Liver (tissue), 9 donors: ENCODE data around the gene CHRM5. TPM values are rescaled to one million over a fixed set of nuclear protein-coding genes. Genes with fewer than 3 reads are reported as not detected.

Experiments
- DNase-seq: peaks from one replicate; pipeline ENCODE4 v3.0.0-alpha.2; 2017; ENCODE audit warnings: low spot score
- H3K27ac ChIP-seq, 2 donors: one replicate each; pipeline ENCODE4 v1.7.0; 2013; ENCODE audit warnings: inconsistent platforms in 2 of 2, low read length in 2 of 2, control low read depth in 1 of 2, low read depth in 1 of 2, mild to moderate bottlenecking in 1 of 2
- H3K27me3 ChIP-seq, 4 donors: one replicate each; pipeline versions ENCODE4 v1.6.1 to v1.7.0; 2013; ENCODE audit warnings: low read length in 3 of 4, inconsistent platforms in 1 of 4, mild to moderate bottlenecking in 1 of 4, moderate library complexity in 1 of 4; ENCODE audit not compliant: control insufficient read depth in 4 of 4, insufficient read depth in 4 of 4
- H3K36me3 ChIP-seq, 4 donors: one replicate each; pipeline versions ENCODE4 v1.6.1 to v1.7.0; 2013; ENCODE audit warnings: low read length in 3 of 4, mild to moderate bottlenecking in 3 of 4, low read depth in 1 of 4, moderate library complexity in 1 of 4; ENCODE audit not compliant: control insufficient read depth in 4 of 4, insufficient read depth in 3 of 4
- H3K4me1 ChIP-seq, 4 donors: one replicate each; pipeline versions ENCODE4 v1.6.1 to v1.7.0; 2013; ENCODE audit warnings: low read length in 3 of 4, mild to moderate bottlenecking in 3 of 4, moderate library complexity in 1 of 4; ENCODE audit not compliant: control insufficient read depth in 4 of 4, insufficient read depth in 4 of 4
- H3K4me3 ChIP-seq, 3 donors: one replicate each; pipeline versions ENCODE4 v1.6.1 to v1.7.0; 2013; ENCODE audit warnings: low read length in 3 of 3, control low read depth in 1 of 3, low read depth in 1 of 3, mild to moderate bottlenecking in 1 of 3
- H3K9ac ChIP-seq, 2 donors: one replicate each; pipeline ENCODE4 v1.7.0; 2013; ENCODE audit warnings: low read length in 2 of 2, mild to moderate bottlenecking in 2 of 2, moderate library complexity in 2 of 2, control low read depth in 1 of 2, low read depth in 1 of 2
- H3K9me3 ChIP-seq, 4 donors: one replicate each; pipeline versions ENCODE4 v1.6.1 to v1.7.0; 2013; ENCODE audit warnings: low read length in 3 of 4; ENCODE audit not compliant: control insufficient read depth in 4 of 4
- ATF3 ChIP-seq: IDR thresholded peaks from 2 replicates; pipeline ENCODE4 v1.6.1; 2016; ENCODE audit warnings: antibody characterized with exemption
- CTCF ChIP-seq: fragments of 150-350 bp; IDR thresholded peaks from 2 replicates; pipeline ENCODE4 v1.5.1; 2017; ENCODE audit warnings: improper control_type of control experiment, low read depth, low read length; ENCODE audit not compliant: missing input control
- EGR1 ChIP-seq, 2 donors: IDR thresholded peaks; 2 replicates each; pipeline ENCODE4 v1.6.1; 2016 to 2018; ENCODE audit warnings: antibody characterized with exemption in 2 of 2, low read depth in 2 of 2
- FOXA1 ChIP-seq: IDR thresholded peaks from 2 replicates; pipeline ENCODE4 v1.6.1; 2016; ENCODE audit warnings: antibody characterized with exemption
- FOXA2 ChIP-seq: IDR thresholded peaks from 2 replicates; pipeline ENCODE4 v1.6.1; 2016; ENCODE audit warnings: antibody characterized with exemption
- GABPA ChIP-seq, 2 donors: IDR thresholded peaks in 1 of 2; conservative IDR thresholded peaks in 1 of 2; 2 replicates each; pipeline ENCODE4 v1.6.1; 2016; ENCODE audit warnings: antibody characterized with exemption in 2 of 2, mild to moderate bottlenecking in 1 of 2, moderate library complexity in 1 of 2
- HNF4G ChIP-seq: IDR thresholded peaks from 2 replicates; pipeline ENCODE4 v1.6.1; 2016; ENCODE audit warnings: antibody characterized with exemption
- JUND ChIP-seq, 2 donors: IDR thresholded peaks; 2 replicates each; pipeline ENCODE4 v1.6.1; 2016; ENCODE audit warnings: antibody characterized with exemption in 2 of 2
- MAX ChIP-seq: IDR thresholded peaks from 2 replicates; pipeline ENCODE4 v1.6.1; 2016; ENCODE audit warnings: antibody characterized with exemption
- NR2F2 ChIP-seq: IDR thresholded peaks from 2 replicates; pipeline ENCODE4 v1.6.1; 2016; ENCODE audit warnings: antibody characterized with exemption
- RAD21 ChIP-seq, 2 donors: IDR thresholded peaks; 2 replicates each; pipeline ENCODE4 v1.6.1; 2016; ENCODE audit warnings: antibody characterized with exemption in 2 of 2, mild to moderate bottlenecking in 2 of 2
- REST ChIP-seq: IDR thresholded peaks from 2 replicates; pipeline ENCODE4 v1.6.1; 2016; ENCODE audit warnings: antibody characterized with exemption, mild to moderate bottlenecking
- SP1 ChIP-seq: IDR thresholded peaks from 2 replicates; pipeline ENCODE4 v1.6.1; 2018; ENCODE audit warnings: antibody characterized with exemption, mild to moderate bottlenecking
- TAF1 ChIP-seq: conservative IDR thresholded peaks from 2 replicates; pipeline ENCODE4 v1.6.1; 2016; ENCODE audit warnings: antibody characterized with exemption, mild to moderate bottlenecking
- YY1 ChIP-seq: IDR thresholded peaks from 2 replicates; pipeline ENCODE4 v1.6.1; 2016; ENCODE audit warnings: antibody characterized with exemption, mild to moderate bottlenecking
- ZBTB33 ChIP-seq: IDR thresholded peaks from 2 replicates; pipeline ENCODE4 v1.6.1; 2016; ENCODE audit warnings: antibody characterized with exemption
- WGBS: extraction: QIAGEN DNeasy Blood & Tissue Kit; methylation state at CpG from one replicate; pipeline ENCODE4 v1.1.7; 2013; 5-methylcytosine and 5-hydroxymethylcytosine counted together
- polyA plus RNA-seq, 2 donors: library from polyadenylated mRNA; stranded (reverse) in 1 of 2; unstranded in 1 of 2; fragments of 200-250 nt in 1 of 2; fragments of >200 nt in 1 of 2; fragmentation: Nextera tagmentation in 1 of 2; extraction: Ambion mirVana in 1 of 2; gene quantifications; one replicate each; pipeline versions ENCODE4 v1.2.1 to v1.2.3, GENCODE V29; 2013 to 2015
- total RNA-seq, 2 donors: library from RNA; depleted of rRNA; stranded (reverse); fragments of >200 nt; gene quantifications; one replicate each; pipeline ENCODE4 v1.2.3, GENCODE V29; 2014
- donor health status: healthy.
- donor health status: healthy.
- donor health status: healthy.
- donor health status: healthy.
- donor health status: healthy.

CHRM5 gene
- total and polyA plus RNA-seq, 4 donors, result 0.38 TPM; not detected in 3

GRCh38 chr15:34079904-34080303, 111.6 kb downstream of the CHRM5 start:
- Histone ChIP-seq H3K9me3 (no peaks in the 10 kb centered on the region), H3K4me1 (peaks cover 0 to 4% (median 2%) of the 10 kb centered on the region in 4 donors), H3K27me3 (no peaks in the 10 kb centered on the region), H3K4me3 (no peak overlapping the region), H3K9ac (no peak overlapping the region), H3K36me3 (peaks cover 3 to 12% (median 11%) of the 10 kb centered on the region in 4 donors), H3K27ac (no peak overlapping the region)
- WGBS, result 87% methylated on average over 4 of the region's 4 CpGs
- TF ChIP-seq JUND (IDR thresholded peaks at IDR 0.05) (no peak), YY1 (no peak), CTCF (no peak), ATF3 (no peak), MAX (no peak), GABPA (IDR thresholded peaks at IDR 0.05 in 1 of 2, conservative IDR thresholded peaks at IDR 0.05 in 1 of 2) (no peak), FOXA2 (no peak), NR2F2 (no peak), SP1 (no peak)
- no peak for DNase-seq

- Histone ChIP-seq H3K36me3 (peaks cover 5 to 24% (median 14%) of the 10 kb centered on the region in 4 donors), H3K9me3 (no peaks in the 10 kb centered on the region), H3K27me3 (no peaks in the 10 kb centered on the region), H3K27ac (no peak overlapping the region), H3K9ac (no peak overlapping the region), H3K4me3 (no peak overlapping the region), H3K4me1 (peaks cover 0 to 4% (median 2%) of the 10 kb centered on the region in 4 donors)
- TF ChIP-seq HNF4G, result no peak
- TF ChIP-seq ATF3, result no peak
- no peak for TF ChIP-seq JUND (IDR thresholded peaks at IDR 0.05)
- no peak for TF ChIP-seq ZBTB33
- no peak for TF ChIP-seq REST
- TF ChIP-seq RAD21 (IDR thresholded peaks at IDR 0.05), result no peak
- TF ChIP-seq EGR1 (IDR thresholded peaks at IDR 0.05; ENCODE audit: low read depth in 2 of 2), result no peak
- TF ChIP-seq FOXA1, result no peak
- TF ChIP-seq TAF1, result no peak
- TF ChIP-seq NR2F2, result no peak
- WGBS, result 37% methylated on average over 7 of the region's 7 CpGs
- DNase-seq, result no peak
These were observed 115.8 kb downstream of the CHRM5 start for GRCh38 chr15:34084086-34084485.
